ENCODE measurements around the gene FADS1.

DNA sequence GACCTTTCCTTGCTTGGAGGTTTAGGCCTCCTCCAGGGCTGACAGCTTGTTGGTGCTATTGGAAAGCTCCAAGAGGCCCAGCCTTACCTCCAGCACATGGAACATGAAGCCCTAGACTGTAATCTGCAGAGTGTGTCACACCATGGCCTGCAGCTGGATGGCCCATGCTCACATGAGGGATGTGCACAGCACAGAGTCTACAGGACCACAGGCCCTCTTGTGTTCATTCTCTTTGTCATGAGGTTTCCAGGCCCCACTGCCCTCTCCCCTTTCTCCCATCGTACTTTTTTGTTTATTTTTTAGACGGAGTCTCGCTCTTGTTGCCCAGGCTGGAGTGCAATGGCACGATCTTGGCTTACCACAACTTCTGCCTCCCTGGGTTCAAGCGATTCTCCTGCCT lies 10.0 kb downstream of the FADS1 start:
- TF ChIP-seq, protein P1, sequence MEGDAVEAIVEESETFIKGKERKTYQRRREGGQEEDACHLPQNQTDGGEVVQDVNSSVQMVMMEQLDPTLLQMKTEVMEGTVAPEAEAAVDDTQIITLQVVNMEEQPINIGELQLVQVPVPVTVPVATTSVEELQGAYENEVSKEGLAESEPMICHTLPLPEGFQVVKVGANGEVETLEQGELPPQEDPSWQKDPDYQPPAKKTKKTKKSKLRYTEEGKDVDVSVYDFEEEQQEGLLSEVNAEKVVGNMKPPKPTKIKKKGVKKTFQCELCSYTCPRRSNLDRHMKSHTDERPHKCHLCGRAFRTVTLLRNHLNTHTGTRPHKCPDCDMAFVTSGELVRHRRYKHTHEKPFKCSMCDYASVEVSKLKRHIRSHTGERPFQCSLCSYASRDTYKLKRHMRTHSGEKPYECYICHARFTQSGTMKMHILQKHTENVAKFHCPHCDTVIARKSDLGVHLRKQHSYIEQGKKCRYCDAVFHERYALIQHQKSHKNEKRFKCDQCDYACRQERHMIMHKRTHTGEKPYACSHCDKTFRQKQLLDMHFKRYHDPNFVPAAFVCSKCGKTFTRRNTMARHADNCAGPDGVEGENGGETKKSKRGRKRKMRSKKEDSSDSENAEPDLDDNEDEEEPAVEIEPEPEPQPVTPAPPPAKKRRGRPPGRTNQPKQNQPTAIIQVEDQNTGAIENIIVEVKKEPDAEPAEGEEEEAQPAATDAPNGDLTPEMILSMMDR (conservative IDR thresholded peaks at IDR 0.05 in 1 of 2, IDR thresholded peaks at IDR 0.05 in 1 of 2; ENCODE audit: low read depth in 1 of 2, low read length in 2 of 2) = no peak
- TF ChIP-seq EZH2 (IDR thresholded peaks at IDR 0.05; ENCODE audit: low read length, missing control alignments) = no peak
